HL-60 (cell line): ENCODE data around the gene AMN.

Experiments used
- DNase-seq, 2 experiments: peaks; one replicate each; pipeline ENCODE4 v3.0.0-alpha.2; 2010 to 2020; ENCODE audit warnings: low read depth in 1 of 2, low spot score in 1 of 2
- H3K27ac ChIP-seq: fragments of 250-450 bp; sonication (Bioruptor Pico); replicated peaks from 2 replicates; pipeline ENCODE4 v1.5.1; 2020; ENCODE audit warnings: mild to moderate bottlenecking, moderate library complexity
- H3K27me3 ChIP-seq: fragments of 250-450 bp; sonication (Bioruptor Pico); 2 replicates; pipeline ENCODE4 v1.5.1; 2021; ENCODE audit warnings: mild to moderate bottlenecking, moderate library complexity; ENCODE audit not compliant: insufficient read depth, poor library complexity, severe bottlenecking
- H3K4me3 ChIP-seq: replicated peaks from 2 replicates; pipeline ENCODE4 v1.5.1; 2011; ENCODE audit warnings: mild to moderate bottlenecking, control low read depth, low read length; ENCODE audit not compliant: insufficient read depth
- CTCF ChIP-seq: IDR thresholded peaks from one replicate; pipeline ENCODE4 v1.5.1; 2011; ENCODE audit warnings: low read length, control low read depth, inconsistent platforms; ENCODE audit not compliant: insufficient read depth
- GABPA ChIP-seq: IDR thresholded peaks from 2 replicates; pipeline ENCODE4 v1.6.1; 2012; ENCODE audit warnings: low read depth
- POLR2AphosphoS5 ChIP-seq: IDR thresholded peaks from 2 replicates; pipeline ENCODE4 v1.6.1; 2012; ENCODE audit warnings: low read depth
- REST ChIP-seq: IDR thresholded peaks from 2 replicates; pipeline ENCODE4 v1.6.1; 2012; ENCODE audit warnings: low read depth; ENCODE audit not compliant: insufficient replicate concordance
- SPI1 ChIP-seq: IDR thresholded peaks from 2 replicates; pipeline ENCODE4 v1.6.1; 2012; ENCODE audit warnings: low read depth, mild to moderate bottlenecking, borderline replicate concordance

AMN gene

GRCh38 chr14:102930753-102931579, 8.5 kb downstream of the AMN start:
- DNase-seq: peak in 1 of 2 experiments; percentile 43
- H3K27me3 ChIP-seq: peaks cover 24% of the 10 kb centered on the region
- no peak for TF ChIP-seq POLR2AphosphoS5
- no peak for TF ChIP-seq GABPA
- no peak for TF ChIP-seq CTCF
- TF ChIP-seq SPI1: no peak
- TF ChIP-seq REST: no peak

GRCh38 chr14:102931580-102932285, 9.3 kb downstream of the AMN start:
- no peak for DNase-seq
- TF ChIP-seq SPI1 (no peak), REST (no peak), CTCF (no peak), POLR2AphosphoS5 (no peak), GABPA (no peak)
- Histone ChIP-seq H3K27me3 (peaks cover 24% of the 10 kb centered on the region), H3K27ac (no peak overlapping the region), H3K4me3 (no peak overlapping the region)

More at GRCh38 chr14:102930753-102931579, 8.5 kb downstream of the AMN start:
- no peak overlapping the region for H3K4me3 ChIP-seq
- H3K27ac ChIP-seq: no peak overlapping the region

GRCh38 chr14:102932484-102933248, 10.2 kb downstream of the AMN start:
- H3K27ac ChIP-seq: no peak overlapping the region
- TF ChIP-seq CTCF (no peak), SPI1 (no peak), POLR2AphosphoS5 (no peak), GABPA (no peak), REST (no peak)
- DNase-seq: no peak
- no peak overlapping the region for H3K4me3 ChIP-seq
- H3K27me3 ChIP-seq: peaks cover 24% of the 10 kb centered on the region
